Panc1 (cell line): Measurements from ENCODE around the gene KBTBD12. TPM values are rescaled to one million over a fixed set of nuclear protein-coding genes. Genes with fewer than 3 reads are reported as not detected.

Experiments used
- ATAC-seq: fragments of 200-7000 bp; cut with Tn5 transposase; 2 replicates; pipeline ENCODE4 v1.9.1; 2020; ENCODE audit warnings: mild to moderate bottlenecking, moderate library complexity
- BruUV-seq: library from RNA; stranded (reverse); fragments of 400-500 nt; replicated peaks from 2 replicates; lab custom pipeline; 2021; lab: Mats Ljungman, UMichigan
- CTCF ChIA-PET: fragments of 300-600 bp; sonication (Branson Sonifier 250); formaldehyde crosslinking; loops from one replicate; lab custom pipeline; 2022; ENCODE audit warnings: antibody characterized with exemption; lab: Charles Lee
- POLR2A ChIA-PET: fragments of 300-600 bp; sonication (Branson Sonifier 250); formaldehyde crosslinking; loops from one replicate; lab custom pipeline; 2022; ENCODE audit warnings: antibody characterized with exemption; lab: Charles Lee
- DNase-seq: peaks from one replicate; pipeline ENCODE4 v3.0.0-alpha.2; 2010; ENCODE audit warnings: low read depth, low spot score
- H3K27ac ChIP-seq: 2 replicates; pipeline ENCODE4 v1.5.1; 2011; ENCODE audit warnings: mild to moderate bottlenecking, low read length, inconsistent platforms
- H3K27me3 ChIP-seq: fragments of 200-500 bp; sonication (Bioruptor generic); 2 replicates; pipeline ENCODE4 v1.6.0; 2014; ENCODE audit warnings: low read length, inconsistent platforms; ENCODE audit not compliant: control insufficient read depth, insufficient read depth
- H3K36me3 ChIP-seq: fragments of 200-500 bp; sonication (Bioruptor generic); 2 replicates; pipeline ENCODE4 v1.5.1; 2014; ENCODE audit warnings: inconsistent platforms, mild to moderate bottlenecking, low read length, moderate library complexity; ENCODE audit not compliant: control insufficient read depth, insufficient read depth
- H3K4me1 ChIP-seq: 2 replicates; pipeline ENCODE4 v1.5.1; 2011; ENCODE audit warnings: inconsistent platforms, mild to moderate bottlenecking, low read length, moderate library complexity; ENCODE audit not compliant: control insufficient read depth, insufficient read depth
- H3K4me3 ChIP-seq, 2 experiments: 2 replicates each; pipeline ENCODE4 v1.5.1; 2011 to 2012; ENCODE audit warnings: low read depth in 2 of 2, low read length in 2 of 2, mild to moderate bottlenecking in 2 of 2, inconsistent platforms in 1 of 2, moderate library complexity in 1 of 2
- H3K9me3 ChIP-seq: fragments of 200-500 bp; sonication (Bioruptor generic); 2 replicates; pipeline ENCODE4 v1.5.1; 2014; ENCODE audit warnings: low read depth, mild to moderate bottlenecking, inconsistent platforms, low read length, moderate library complexity; ENCODE audit not compliant: control insufficient read depth, insufficient read depth
- POLR2AphosphoS5 ChIP-seq: IDR thresholded peaks from 2 replicates; pipeline ENCODE4 v1.6.1; 2012; ENCODE audit warnings: mild to moderate bottlenecking, low read depth, low read length, moderate library complexity
- SIN3A ChIP-seq: IDR thresholded peaks from 2 replicates; pipeline ENCODE4 v1.6.1; 2012; ENCODE audit warnings: low read depth, mild to moderate bottlenecking, low read length, moderate library complexity, borderline replicate concordance; ENCODE audit not compliant: insufficient read depth
- TCF7L2 ChIP-seq: IDR thresholded peaks from 2 replicates; pipeline ENCODE4 v1.6.1; 2011; ENCODE audit warnings: mild to moderate bottlenecking, low read depth, low read length, inconsistent platforms
- in situ Hi-C: cut with HindIII; loops from 2 replicates; pipeline ENCODE4 v1.10.0; 2016; ENCODE audit warnings: low sequenced_read_pairs, low pct_unique_long_range_greater_than_20kb
- intact Hi-C: fragments of 100-400 bp; cut with micrococcal nuclease; formaldehyde crosslinking; loops from one replicate; pipeline ENCODE4 v1.10.0; 2022; ENCODE audit not compliant: unreplicated experiment
- total RNA-seq: library from RNA; stranded (reverse); gene quantifications from one replicate; pipeline ENCODE4 v1.2.1, GENCODE V29; 2021; ENCODE audit not compliant: unreplicated experiment
- TF ChIP-seq, protein P1 (sequence below), 2 experiments: IDR thresholded peaks; 2 replicates each; pipeline ENCODE4 v1.6.1; 2011 to 2012; ENCODE audit warnings: low read depth in 2 of 2, control low read depth in 1 of 2, low read length in 1 of 2, mild to moderate bottlenecking in 1 of 2, moderate library complexity in 1 of 2; ENCODE audit not compliant: insufficient read depth in 1 of 2
- TF ChIP-seq, protein P2 (sequence below): fragments of 450-650 bp; IDR thresholded peaks from 2 replicates; pipeline ENCODE4 v1.5.1; 2017; ENCODE audit warnings: mild to moderate bottlenecking

The KBTBD12 gene
- total RNA-seq, 1 experiment from 2014 or later = 0.28 TPM

DNA sequence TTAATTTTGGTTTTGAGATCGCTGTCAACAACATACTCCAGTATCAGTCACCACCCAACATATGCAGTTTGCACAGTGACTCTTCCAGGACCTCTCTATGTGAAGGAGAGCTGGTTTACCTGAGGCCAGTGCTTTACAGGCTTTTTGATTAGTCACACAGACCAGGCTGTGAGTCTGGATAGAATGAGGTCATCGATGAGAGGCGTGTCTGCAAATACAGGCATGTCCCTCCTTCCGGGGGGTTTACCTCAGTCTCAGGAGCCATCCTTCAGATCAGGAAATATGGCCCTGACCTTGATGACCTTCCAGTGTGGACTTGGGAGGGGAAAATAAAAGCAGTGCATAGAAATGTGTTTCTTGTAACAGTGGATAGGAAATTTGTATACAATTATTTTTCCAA is 46.9 kb downstream of the KBTBD12 start:
- intact Hi-C loops = no loop called here
- no peak overlapping the region for H3K27ac ChIP-seq
- POLR2A ChIA-PET = no interaction called here
- DNase-seq (no peak), ATAC-seq (no peak)
- in situ Hi-C loops = no loop called here
- no peaks in the 10 kb centered on the region for H3K9me3 ChIP-seq
- no peak for TF ChIP-seq SIN3A
- TF ChIP-seq TCF7L2 = no peak
- TF ChIP-seq, protein P1, sequence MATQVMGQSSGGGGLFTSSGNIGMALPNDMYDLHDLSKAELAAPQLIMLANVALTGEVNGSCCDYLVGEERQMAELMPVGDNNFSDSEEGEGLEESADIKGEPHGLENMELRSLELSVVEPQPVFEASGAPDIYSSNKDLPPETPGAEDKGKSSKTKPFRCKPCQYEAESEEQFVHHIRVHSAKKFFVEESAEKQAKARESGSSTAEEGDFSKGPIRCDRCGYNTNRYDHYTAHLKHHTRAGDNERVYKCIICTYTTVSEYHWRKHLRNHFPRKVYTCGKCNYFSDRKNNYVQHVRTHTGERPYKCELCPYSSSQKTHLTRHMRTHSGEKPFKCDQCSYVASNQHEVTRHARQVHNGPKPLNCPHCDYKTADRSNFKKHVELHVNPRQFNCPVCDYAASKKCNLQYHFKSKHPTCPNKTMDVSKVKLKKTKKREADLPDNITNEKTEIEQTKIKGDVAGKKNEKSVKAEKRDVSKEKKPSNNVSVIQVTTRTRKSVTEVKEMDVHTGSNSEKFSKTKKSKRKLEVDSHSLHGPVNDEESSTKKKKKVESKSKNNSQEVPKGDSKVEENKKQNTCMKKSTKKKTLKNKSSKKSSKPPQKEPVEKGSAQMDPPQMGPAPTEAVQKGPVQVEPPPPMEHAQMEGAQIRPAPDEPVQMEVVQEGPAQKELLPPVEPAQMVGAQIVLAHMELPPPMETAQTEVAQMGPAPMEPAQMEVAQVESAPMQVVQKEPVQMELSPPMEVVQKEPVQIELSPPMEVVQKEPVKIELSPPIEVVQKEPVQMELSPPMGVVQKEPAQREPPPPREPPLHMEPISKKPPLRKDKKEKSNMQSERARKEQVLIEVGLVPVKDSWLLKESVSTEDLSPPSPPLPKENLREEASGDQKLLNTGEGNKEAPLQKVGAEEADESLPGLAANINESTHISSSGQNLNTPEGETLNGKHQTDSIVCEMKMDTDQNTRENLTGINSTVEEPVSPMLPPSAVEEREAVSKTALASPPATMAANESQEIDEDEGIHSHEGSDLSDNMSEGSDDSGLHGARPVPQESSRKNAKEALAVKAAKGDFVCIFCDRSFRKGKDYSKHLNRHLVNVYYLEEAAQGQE (IDR thresholded peaks at IDR 0.05; ENCODE audit: insufficient read depth in 1 of 2, low read depth in 2 of 2, low read length in 1 of 2) = no peak
- no peak for TF ChIP-seq POLR2AphosphoS5
- TF ChIP-seq, protein P2, sequence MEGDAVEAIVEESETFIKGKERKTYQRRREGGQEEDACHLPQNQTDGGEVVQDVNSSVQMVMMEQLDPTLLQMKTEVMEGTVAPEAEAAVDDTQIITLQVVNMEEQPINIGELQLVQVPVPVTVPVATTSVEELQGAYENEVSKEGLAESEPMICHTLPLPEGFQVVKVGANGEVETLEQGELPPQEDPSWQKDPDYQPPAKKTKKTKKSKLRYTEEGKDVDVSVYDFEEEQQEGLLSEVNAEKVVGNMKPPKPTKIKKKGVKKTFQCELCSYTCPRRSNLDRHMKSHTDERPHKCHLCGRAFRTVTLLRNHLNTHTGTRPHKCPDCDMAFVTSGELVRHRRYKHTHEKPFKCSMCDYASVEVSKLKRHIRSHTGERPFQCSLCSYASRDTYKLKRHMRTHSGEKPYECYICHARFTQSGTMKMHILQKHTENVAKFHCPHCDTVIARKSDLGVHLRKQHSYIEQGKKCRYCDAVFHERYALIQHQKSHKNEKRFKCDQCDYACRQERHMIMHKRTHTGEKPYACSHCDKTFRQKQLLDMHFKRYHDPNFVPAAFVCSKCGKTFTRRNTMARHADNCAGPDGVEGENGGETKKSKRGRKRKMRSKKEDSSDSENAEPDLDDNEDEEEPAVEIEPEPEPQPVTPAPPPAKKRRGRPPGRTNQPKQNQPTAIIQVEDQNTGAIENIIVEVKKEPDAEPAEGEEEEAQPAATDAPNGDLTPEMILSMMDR = no peak
- CTCF ChIA-PET = no interaction called here
- peaks cover 32% of the 10 kb centered on the region for H3K27me3 ChIP-seq
- no peaks in the 10 kb centered on the region for H3K36me3 ChIP-seq
- H3K4me3 ChIP-seq = no peak overlapping the region
- H3K4me1 ChIP-seq = no peaks in the 10 kb centered on the region
- no TSS peak for BruUV-seq

DNA sequence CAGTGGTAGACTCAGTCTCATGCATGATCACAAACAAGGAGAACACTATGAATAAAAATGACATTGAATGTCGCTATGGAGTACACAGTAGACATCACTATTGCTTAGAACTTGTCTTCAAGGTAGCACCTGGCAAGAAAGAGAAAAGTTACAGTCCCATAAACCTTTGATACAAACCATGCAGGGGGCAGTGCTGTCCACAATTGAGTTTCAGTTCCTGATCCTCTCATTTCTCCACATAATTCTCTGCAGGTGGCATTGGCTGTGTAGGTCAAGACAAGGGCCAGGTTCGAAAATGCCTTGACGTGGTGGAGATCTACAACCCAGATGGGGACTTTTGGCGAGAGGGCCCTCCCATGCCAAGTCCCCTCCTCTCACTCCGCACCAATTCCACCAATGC is 47.9 kb downstream of the KBTBD12 start:
- CTCF ChIA-PET = no interaction called here
- in situ Hi-C loops = no loop called here

More for the DNA sequence above, 47.9 kb downstream of the KBTBD12 start:
- DNase-seq (no peak), ATAC-seq (no peak)
- peaks cover 38% of the 10 kb centered on the region for H3K27me3 ChIP-seq
- no peak for TF ChIP-seq TCF7L2
- no peak for TF ChIP-seq SIN3A
- TF ChIP-seq, protein P1 (IDR thresholded peaks at IDR 0.05; ENCODE audit: insufficient read depth in 1 of 2, low read depth in 2 of 2, low read length in 1 of 2) = no peak
- TF ChIP-seq, protein P2 = no peak
- TF ChIP-seq POLR2AphosphoS5 = no peak
- no peak overlapping the region for H3K27ac ChIP-seq
- H3K4me3 ChIP-seq = no peak overlapping the region
- no TSS peak for BruUV-seq
- H3K4me1 ChIP-seq = no peaks in the 10 kb centered on the region
- no peaks in the 10 kb centered on the region for H3K9me3 ChIP-seq
- intact Hi-C loops = no loop called here
- no peaks in the 10 kb centered on the region for H3K36me3 ChIP-seq
- POLR2A ChIA-PET = no interaction called here
